Left lung (tissue), 10 donors: Measurements from ENCODE around the gene ACAP2. TPM values are rescaled to one million over a fixed set of nuclear protein-coding genes. Genes with fewer than 3 reads are reported as not detected.

Source experiments
- ATAC-seq: fragments of 200-7000 bp; cut with Tn5 transposase; one replicate; pipeline ENCODE4 v1.9.1; 2020; ENCODE audit warnings: moderate library complexity
- DNase-seq, 4 donors: peaks; one replicate each; pipeline ENCODE4 v3.0.0-alpha.2; 2013 to 2020
- H3K27ac ChIP-seq, 2 donors: fragments of 200-600 bp; sonication (generic) in 1 of 2; one replicate each; pipeline versions ENCODE4 v1.5.0 to v1.8.0; 2020 to 2021
- H3K27me3 ChIP-seq, 2 donors: fragments of 200-600 bp; sonication (generic) in 1 of 2; one replicate each; pipeline versions ENCODE4 v1.5.0 to v1.8.0; 2020 to 2021
- H3K36me3 ChIP-seq, 2 donors: fragments of 200-600 bp; sonication (generic) in 1 of 2; one replicate each; pipeline versions ENCODE4 v1.5.0 to v1.8.0; 2020 to 2021
- H3K4me1 ChIP-seq, 2 donors: fragments of 200-600 bp; one replicate each; pipeline ENCODE4 v1.8.0; 2021
- H3K4me3 ChIP-seq, 2 donors: fragments of 200-600 bp; sonication (generic) in 1 of 2; one replicate each; pipeline versions ENCODE4 v1.5.0 to v1.8.0; 2020 to 2021; ENCODE audit warnings: mild to moderate bottlenecking in 1 of 2
- H3K9me3 ChIP-seq, 2 donors: fragments of 200-600 bp; sonication (generic) in 1 of 2; one replicate each; pipeline versions ENCODE4 v1.5.0 to v1.8.0; 2020 to 2021
- intact Hi-C, 2 donors: fragments of 100-400 bp; cut with DNase I; formaldehyde crosslinking; loops; one replicate each; pipeline versions ENCODE4 v1.11.2 to v1.14.2; 2022
- polyA plus RNA-seq, 6 donors: library from polyadenylated mRNA; unstranded; fragments of 120-200 nt; gene quantifications; one replicate each; pipeline ENCODE4 v1.2.1, GENCODE V29; 2013; ENCODE audit not compliant: insufficient read length in 6 of 6
- total RNA-seq, 2 donors: library from RNA; stranded (reverse); fragmentation: NEBNext Ultra II Directional; extraction: Animal tissue kit (Norgen Biotek cat#: 25700); gene quantifications; one replicate each; pipeline ENCODE4 v1.2.1, GENCODE V29; 2021
- TF ChIP-seq, protein P1 (sequence below), 2 donors: fragments of 200-600 bp; sonication (generic) in 1 of 2; IDR thresholded peaks; one replicate each; pipeline versions ENCODE4 v1.5.0 to v1.8.0; 2021; ENCODE audit warnings: antibody characterized with exemption in 2 of 2
- donor health status: DM: no; HTN: yes; CAD: no.
- donor health status: DM: no; HTN: no; CAD: no.

The ACAP2 gene
- total and polyA plus RNA-seq, 8 donors: 44.7 to 78.7 (median 51.2) TPM

DNA sequence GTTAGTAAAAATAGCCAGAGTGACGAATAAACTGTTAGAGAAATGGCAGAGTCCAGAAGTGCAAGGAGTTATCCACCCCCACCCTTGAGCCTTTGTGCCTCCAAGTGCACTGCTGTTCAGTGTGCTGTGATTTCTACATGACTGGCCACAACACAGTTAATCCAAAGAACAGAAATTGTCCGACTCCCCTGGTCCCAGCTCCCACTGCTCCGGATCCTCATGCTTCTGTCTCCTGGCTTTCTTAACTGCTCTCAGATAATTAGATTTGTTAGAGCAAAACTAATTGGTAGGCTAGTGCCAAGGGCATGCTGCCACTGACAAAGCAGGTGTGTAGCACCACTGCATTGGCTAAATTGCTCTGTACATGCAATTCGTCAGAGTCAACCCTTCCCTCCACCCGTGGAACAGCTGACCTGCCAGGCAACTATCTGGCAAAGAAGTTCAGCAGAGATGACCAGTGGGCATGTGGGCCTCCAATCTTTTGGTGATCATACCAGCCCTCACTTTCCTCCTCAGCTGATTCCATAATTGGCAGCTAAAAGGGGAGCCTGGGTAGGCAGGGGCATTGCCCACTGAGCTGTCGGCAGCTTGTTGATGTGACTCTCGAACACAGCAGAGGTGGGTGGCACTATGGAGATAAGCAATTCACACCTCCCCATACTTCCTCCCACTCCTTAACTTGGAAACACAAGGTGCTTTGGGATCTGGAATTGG is 18.9 kb upstream of the ACAP2 start:
- Histone ChIP-seq H3K4me3 (no peak overlapping the region), H3K4me1 (peaks cover 4 to 16% of the 10 kb centered on the region in 2 donors), H3K27ac (no peak overlapping the region), H3K36me3 (no peaks in the 10 kb centered on the region), H3K27me3 (no peaks in the 10 kb centered on the region), H3K9me3 (no peaks in the 10 kb centered on the region)
- DNase-seq: no peak
- intact Hi-C loops: no loop called here
- no peak for ATAC-seq
- TF ChIP-seq, protein P1, sequence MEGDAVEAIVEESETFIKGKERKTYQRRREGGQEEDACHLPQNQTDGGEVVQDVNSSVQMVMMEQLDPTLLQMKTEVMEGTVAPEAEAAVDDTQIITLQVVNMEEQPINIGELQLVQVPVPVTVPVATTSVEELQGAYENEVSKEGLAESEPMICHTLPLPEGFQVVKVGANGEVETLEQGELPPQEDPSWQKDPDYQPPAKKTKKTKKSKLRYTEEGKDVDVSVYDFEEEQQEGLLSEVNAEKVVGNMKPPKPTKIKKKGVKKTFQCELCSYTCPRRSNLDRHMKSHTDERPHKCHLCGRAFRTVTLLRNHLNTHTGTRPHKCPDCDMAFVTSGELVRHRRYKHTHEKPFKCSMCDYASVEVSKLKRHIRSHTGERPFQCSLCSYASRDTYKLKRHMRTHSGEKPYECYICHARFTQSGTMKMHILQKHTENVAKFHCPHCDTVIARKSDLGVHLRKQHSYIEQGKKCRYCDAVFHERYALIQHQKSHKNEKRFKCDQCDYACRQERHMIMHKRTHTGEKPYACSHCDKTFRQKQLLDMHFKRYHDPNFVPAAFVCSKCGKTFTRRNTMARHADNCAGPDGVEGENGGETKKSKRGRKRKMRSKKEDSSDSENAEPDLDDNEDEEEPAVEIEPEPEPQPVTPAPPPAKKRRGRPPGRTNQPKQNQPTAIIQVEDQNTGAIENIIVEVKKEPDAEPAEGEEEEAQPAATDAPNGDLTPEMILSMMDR (IDR thresholded peaks at IDR 0.05): no peak

DNA sequence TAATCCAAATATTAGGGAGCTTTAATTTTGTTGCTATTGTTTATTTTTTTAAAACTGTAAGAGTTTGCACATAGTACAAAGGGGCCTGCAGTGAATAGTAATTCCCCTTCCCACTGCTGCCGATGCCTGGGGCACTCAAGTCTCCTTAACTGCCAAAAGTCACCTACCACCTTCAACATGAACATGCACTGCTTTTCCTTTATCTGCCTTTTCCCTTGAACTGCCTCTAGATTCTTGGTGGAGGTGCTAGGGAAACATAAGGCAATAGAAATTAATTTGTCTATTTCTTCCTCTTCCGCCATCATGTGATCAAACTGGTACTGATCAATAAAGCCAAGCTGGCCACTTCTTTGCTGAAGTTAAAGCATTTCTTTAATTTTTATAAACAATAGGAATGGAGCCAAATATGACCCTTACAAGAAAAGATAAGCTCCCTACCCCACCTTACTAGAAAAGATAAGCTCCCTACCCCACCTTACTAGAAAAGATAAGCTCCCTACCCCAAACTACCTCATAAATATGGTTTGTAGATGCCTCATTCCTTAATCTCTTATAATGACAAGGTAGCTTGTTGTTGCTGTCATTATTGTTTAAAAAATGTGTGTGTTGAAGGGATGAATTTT is 17.4 kb upstream of the ACAP2 start:
- Histone ChIP-seq H3K27me3 (no peaks in the 10 kb centered on the region), H3K9me3 (no peaks in the 10 kb centered on the region), H3K36me3 (no peaks in the 10 kb centered on the region), H3K4me1 (peaks cover 4 to 16% of the 10 kb centered on the region in 2 donors), H3K27ac (no peak overlapping the region), H3K4me3 (no peak overlapping the region)
- TF ChIP-seq, protein P1 (IDR thresholded peaks at IDR 0.05): no peak
- DNase-seq (no peak), ATAC-seq (no peak)
- intact Hi-C loops: no loop called here

- Histone ChIP-seq H3K4me3 (no peak overlapping the region), H3K36me3 (no peaks in the 10 kb centered on the region), H3K9me3 (no peaks in the 10 kb centered on the region), H3K4me1 (peaks cover 4 to 16% of the 10 kb centered on the region in 2 donors), H3K27me3 (no peaks in the 10 kb centered on the region), H3K27ac (peak overlapping the region in 1 of 2 donors; percentile 34)
- DNase-seq (peak in 1 of 4 donors; percentile 14), ATAC-seq (peak; percentile 81)
- intact Hi-C loops: no loop called here
- TF ChIP-seq, protein P1 (IDR thresholded peaks at IDR 0.05): no peak
Measured at GRCh38 chr3:195458316-195458717, 15.5 kb upstream of the ACAP2 start.

- intact Hi-C loops: no loop called here
- Histone ChIP-seq H3K27ac (no peak overlapping the region), H3K4me3 (no peak overlapping the region), H3K9me3 (no peaks in the 10 kb centered on the region), H3K27me3 (no peaks in the 10 kb centered on the region), H3K4me1 (peaks cover 4 to 23% of the 10 kb centered on the region in 2 donors), H3K36me3 (no peaks in the 10 kb centered on the region)
- DNase-seq (no peak), ATAC-seq (no peak)
- TF ChIP-seq, protein P1 (IDR thresholded peaks at IDR 0.05): no peak
Measured at GRCh38 chr3:195455789-195456188, 13.0 kb upstream of the ACAP2 start.

GRCh38 chr3:195453236-195453635 is 10.4 kb upstream of the ACAP2 start:
- no peak overlapping the region for H3K27ac ChIP-seq
- H3K4me1 ChIP-seq: peaks cover 2 to 19% of the 10 kb centered on the region in 2 donors
- TF ChIP-seq, protein P1 (IDR thresholded peaks at IDR 0.05): no peak
- intact Hi-C loops: no loop called here
- no peaks in the 10 kb centered on the region for H3K27me3 ChIP-seq
- H3K9me3 ChIP-seq: no peaks in the 10 kb centered on the region
- no peaks in the 10 kb centered on the region for H3K36me3 ChIP-seq
- DNase-seq (no peak), ATAC-seq (no peak)
- no peak overlapping the region for H3K4me3 ChIP-seq
